PFSK-1 (cell line): ENCODE measurements around the gene ETV1.

ENCODE experiments used
- FOXP2 ChIP-seq: optimal IDR thresholded peaks from 2 replicates; pipeline ENCODE3; 2011; ENCODE audit warnings: borderline replicate concordance, control low read depth, inconsistent platforms; ENCODE audit not compliant: insufficient read depth; ENCODE audit errors: extremely low read length, extremely low read depth
- POLR2AphosphoS5 ChIP-seq: IDR thresholded peaks from 2 replicates; pipeline ENCODE4 v1.6.1; 2012; ENCODE audit warnings: low read depth, mild to moderate bottlenecking, control low read depth, low read length, moderate library complexity
- SIN3A ChIP-seq: IDR thresholded peaks from 2 replicates; pipeline ENCODE4 v1.6.1; 2012; ENCODE audit warnings: mild to moderate bottlenecking, low read length, moderate library complexity, borderline replicate concordance; ENCODE audit not compliant: insufficient read depth
- TAF1 ChIP-seq: IDR thresholded peaks from 2 replicates; pipeline ENCODE4 v1.6.1; 2012; ENCODE audit warnings: low read length, control low read depth, borderline replicate concordance; ENCODE audit not compliant: insufficient read depth
- TF ChIP-seq, protein P1 (sequence below), 2 experiments: IDR thresholded peaks; 2 replicates each; pipeline versions ENCODE4 v1.6.1 to v1.8.0; 2011 to 2012; ENCODE audit warnings: low read depth in 2 of 2, low read length in 2 of 2, control low read depth in 1 of 2, inconsistent platforms in 1 of 2, mild to moderate bottlenecking in 1 of 2, moderate library complexity in 1 of 2; ENCODE audit not compliant: insufficient read depth in 1 of 2

Gene ETV1

DNA sequence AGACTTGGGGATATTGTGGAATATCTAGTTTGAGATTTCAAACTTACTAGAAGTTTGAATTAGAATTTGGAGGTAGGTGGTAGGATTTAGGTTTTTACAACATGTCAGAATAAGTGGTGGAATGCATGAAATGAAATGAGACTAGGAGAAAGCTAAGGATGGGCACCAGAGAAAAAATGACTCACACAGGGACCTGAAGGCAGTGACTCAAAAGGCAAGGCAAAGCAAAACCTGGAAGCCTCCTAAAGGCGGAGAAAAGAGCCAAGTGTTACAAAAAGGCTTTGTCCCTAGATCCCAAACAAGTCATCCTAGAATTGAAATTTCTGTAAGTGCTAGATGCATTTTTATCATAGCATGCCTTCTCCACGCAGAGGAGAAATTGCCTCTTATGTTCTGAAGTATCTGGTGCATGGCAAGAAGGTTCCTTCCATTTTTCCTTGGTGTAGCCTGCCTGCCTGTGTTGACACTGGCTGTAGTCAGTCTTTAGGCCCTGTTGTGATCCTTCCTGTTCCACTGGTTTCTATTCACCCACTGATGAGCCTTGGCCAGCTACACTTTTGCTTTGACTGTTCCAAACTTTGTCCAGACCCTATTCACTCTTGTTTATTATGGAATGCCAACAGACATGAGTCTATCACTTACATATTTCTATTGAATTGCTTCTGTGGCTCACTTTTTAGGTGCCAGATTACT lies 109.3 kb downstream of the ETV1 start:
- TF ChIP-seq FOXP2 (no peak), SIN3A (no peak), TAF1 (no peak), POLR2AphosphoS5 (no peak)
- TF ChIP-seq, protein P1, sequence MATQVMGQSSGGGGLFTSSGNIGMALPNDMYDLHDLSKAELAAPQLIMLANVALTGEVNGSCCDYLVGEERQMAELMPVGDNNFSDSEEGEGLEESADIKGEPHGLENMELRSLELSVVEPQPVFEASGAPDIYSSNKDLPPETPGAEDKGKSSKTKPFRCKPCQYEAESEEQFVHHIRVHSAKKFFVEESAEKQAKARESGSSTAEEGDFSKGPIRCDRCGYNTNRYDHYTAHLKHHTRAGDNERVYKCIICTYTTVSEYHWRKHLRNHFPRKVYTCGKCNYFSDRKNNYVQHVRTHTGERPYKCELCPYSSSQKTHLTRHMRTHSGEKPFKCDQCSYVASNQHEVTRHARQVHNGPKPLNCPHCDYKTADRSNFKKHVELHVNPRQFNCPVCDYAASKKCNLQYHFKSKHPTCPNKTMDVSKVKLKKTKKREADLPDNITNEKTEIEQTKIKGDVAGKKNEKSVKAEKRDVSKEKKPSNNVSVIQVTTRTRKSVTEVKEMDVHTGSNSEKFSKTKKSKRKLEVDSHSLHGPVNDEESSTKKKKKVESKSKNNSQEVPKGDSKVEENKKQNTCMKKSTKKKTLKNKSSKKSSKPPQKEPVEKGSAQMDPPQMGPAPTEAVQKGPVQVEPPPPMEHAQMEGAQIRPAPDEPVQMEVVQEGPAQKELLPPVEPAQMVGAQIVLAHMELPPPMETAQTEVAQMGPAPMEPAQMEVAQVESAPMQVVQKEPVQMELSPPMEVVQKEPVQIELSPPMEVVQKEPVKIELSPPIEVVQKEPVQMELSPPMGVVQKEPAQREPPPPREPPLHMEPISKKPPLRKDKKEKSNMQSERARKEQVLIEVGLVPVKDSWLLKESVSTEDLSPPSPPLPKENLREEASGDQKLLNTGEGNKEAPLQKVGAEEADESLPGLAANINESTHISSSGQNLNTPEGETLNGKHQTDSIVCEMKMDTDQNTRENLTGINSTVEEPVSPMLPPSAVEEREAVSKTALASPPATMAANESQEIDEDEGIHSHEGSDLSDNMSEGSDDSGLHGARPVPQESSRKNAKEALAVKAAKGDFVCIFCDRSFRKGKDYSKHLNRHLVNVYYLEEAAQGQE (IDR thresholded peaks at IDR 0.05; ENCODE audit: insufficient read depth in 1 of 2, low read depth in 2 of 2, low read length in 2 of 2) = no peak

DNA sequence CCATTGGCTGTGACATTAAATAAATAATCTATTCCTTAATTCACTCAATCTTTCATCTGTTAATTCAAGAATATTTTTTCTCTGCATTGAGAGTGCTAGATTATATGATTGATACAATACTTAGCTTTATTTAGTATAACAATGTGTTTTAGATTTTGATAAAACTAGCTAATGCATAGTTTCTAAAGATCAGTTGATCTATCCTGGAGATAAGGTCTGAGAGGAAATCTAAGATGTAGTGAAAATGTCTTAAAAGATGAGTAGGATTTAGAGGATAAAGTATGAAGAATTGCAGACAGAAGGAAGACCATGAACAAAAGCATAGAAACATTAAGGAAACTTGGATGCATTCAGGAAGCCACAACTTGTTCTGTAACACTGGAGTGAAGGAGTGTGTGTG lies 110.3 kb downstream of the ETV1 start:
- TF ChIP-seq POLR2AphosphoS5 (no peak), SIN3A (no peak), FOXP2 (no peak), TAF1 (no peak)
- TF ChIP-seq, protein P1 (IDR thresholded peaks at IDR 0.05; ENCODE audit: insufficient read depth in 1 of 2, low read depth in 2 of 2, low read length in 2 of 2) = no peak

DNA sequence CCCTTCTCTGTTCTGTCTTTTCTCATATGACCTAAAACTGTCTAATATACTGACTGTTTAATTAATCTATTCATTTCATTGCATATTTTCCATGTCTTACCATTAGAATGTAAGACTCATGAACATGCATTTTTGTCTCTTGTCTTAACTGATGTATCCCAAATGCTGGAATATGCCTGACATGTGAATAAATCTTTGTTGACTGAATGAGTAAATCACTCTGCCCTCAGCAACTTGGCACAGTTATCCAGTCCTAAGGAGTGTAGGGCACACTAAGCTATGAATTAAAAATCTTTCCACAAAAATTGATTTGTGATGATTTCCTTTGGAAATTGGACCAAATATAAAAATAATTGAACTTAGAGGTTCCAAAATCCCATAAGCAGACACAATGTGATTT lies 111.3 kb downstream of the ETV1 start:
- TF ChIP-seq SIN3A = no peak

DNA sequence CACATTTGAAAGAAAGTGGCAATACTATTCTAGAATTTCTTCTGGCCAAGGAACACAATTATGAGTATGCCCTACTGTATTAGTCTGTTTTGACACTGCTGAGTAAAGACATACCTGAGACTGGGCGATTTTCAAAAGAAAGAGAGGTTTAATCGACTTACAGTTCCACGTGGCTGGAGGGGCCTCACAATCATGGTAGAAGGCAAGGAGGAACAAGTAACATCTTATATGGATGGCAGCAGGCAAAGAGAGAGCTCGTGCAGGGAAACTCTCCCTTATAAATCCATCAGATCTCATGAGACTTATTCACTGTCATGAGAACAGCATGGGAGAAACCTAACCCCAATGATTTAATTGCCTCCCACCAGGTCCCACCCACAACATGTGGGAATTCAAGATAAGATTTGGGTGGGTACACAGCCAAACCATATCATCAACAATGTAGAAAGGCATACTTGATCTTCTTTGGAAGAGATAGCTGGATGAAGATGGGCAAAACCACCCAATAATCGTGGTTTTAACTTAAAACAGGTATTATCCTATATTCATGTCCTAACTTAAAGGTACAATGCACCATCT lies 113.9 kb downstream of the ETV1 start:
- TF ChIP-seq FOXP2 (no peak), TAF1 (no peak), POLR2AphosphoS5 (no peak), SIN3A (no peak)
- TF ChIP-seq, protein P1 (IDR thresholded peaks at IDR 0.05; ENCODE audit: insufficient read depth in 1 of 2, low read depth in 2 of 2, low read length in 2 of 2) = no peak

DNA sequence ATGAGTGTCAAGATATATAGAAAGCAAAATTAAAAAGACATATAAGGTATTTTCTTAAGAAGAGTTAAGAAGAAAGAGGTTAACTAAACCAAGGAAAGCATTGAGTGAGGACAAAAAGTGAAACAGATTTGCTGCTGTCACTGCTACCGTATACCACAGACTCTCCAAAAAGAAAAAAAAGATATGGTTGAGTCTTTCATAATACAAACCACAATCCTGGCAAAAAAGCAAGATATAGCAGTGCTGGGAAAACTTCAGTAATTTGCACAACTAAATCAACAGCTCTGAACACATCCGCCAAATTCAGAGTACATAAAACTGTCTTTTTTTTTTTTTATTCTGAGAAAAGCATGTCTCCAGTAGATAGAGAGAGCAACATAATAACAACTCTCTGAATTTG lies 114.7 kb downstream of the ETV1 start:
- TF ChIP-seq, protein P1 (IDR thresholded peaks at IDR 0.05; ENCODE audit: insufficient read depth in 1 of 2, low read depth in 2 of 2, low read length in 2 of 2) = no peak
- no peak for TF ChIP-seq POLR2AphosphoS5
- TF ChIP-seq SIN3A = no peak
- TF ChIP-seq TAF1 = no peak
- TF ChIP-seq FOXP2 = no peak
